ENCODE data around the gene SLC17A6. TPM values are rescaled to one million over a fixed set of nuclear protein-coding genes. Genes with fewer than 3 reads are reported as not detected.

Gene SLC17A6
- total RNA-seq (2021), result 0.11 to 0.24 TPM (median 0.14 TPM) in 3 replicates
- percentile 19 among the genes with signal in this experiment for Bru-seq, nascent RNA
- long read RNA-seq, experiment 1, partial matches to known transcripts, result 3 of 5 reads
- long read RNA-seq, experiment 1, other reads (novel, unspliced or antisense), result 2 of 5 reads
- long read RNA-seq, experiment 2, result 0 reads
- long read RNA-seq, experiment 3, partial matches to known transcripts, result 0 of 1 reads
- long read RNA-seq, experiment 3, other reads (novel, unspliced or antisense), result 1 of 1 reads

GRCh38 chr11:22337596-22338485, at the start of gene SLC17A6:
Gene SLC17A6, plus strand, starts transcription at chr11:22338381. Its CDS starts 153 bp downstream, at chr11:22338534.
- ATAC-seq, result peak; percentile 43
- POLR2A ChIA-PET, result no interaction called here
- CTCF ChIA-PET, result interaction anchor here (0.8 to 1.3 kb wide), 2 partner anchors 202 to 450 kb away, joined by 3 to 4 read pairs; no protein-coding TSS in a partner anchor
- H3K4me1 Mint-ChIP-seq, result peaks cover 73% of the 10 kb centered on the region
- H3K36me3 Mint-ChIP-seq, result no peaks in the 10 kb centered on the region
- peak within 1 kb of the TSS; percentile 74 for H3K27ac Mint-ChIP-seq
- H3K4me3 Mint-ChIP-seq, result peak within 1 kb of the TSS; percentile 78
- no peaks in the 10 kb centered on the region for H3K9me3 Mint-ChIP-seq
- DNase-seq (ENCODE audit: low spot score), result peak; percentile 55
- peaks cover 49% of the 10 kb centered on the region for H3K27me3 Mint-ChIP-seq (ENCODE audit: low read depth)
- TF ChIP-seq AFF4 (CRISPR knock-in tag; IDR thresholded peaks at IDR 0.05; ENCODE audit: borderline replicate concordance), result no peak
- TF ChIP-seq NR1H2 (CRISPR knock-in tag; IDR thresholded peaks at IDR 0.05), result no peak
- TF ChIP-seq MYBL2 (CRISPR knock-in tag; IDR thresholded peaks at IDR 0.05), result no peak
- no peak for TF ChIP-seq ZNF671 (CRISPR knock-in tag; IDR thresholded peaks at IDR 0.05)
- TF ChIP-seq CREM (CRISPR knock-in tag; IDR thresholded peaks at IDR 0.05), result no peak
- TF ChIP-seq ATF3 (CRISPR knock-in tag; conservative IDR thresholded peaks at IDR 0.05), result no peak
- peak; percentile 37; the same call in 1 of the 2 replicates for TF ChIP-seq SP1 (CRISPR knock-in tag; conservative IDR thresholded peaks at IDR 0.05)
- TF ChIP-seq USF1 (CRISPR knock-in tag; IDR thresholded peaks at IDR 0.05), result 0 out of 2 replicates have a peak, but pooled peaks have one; percentile 33
- no peak for TF ChIP-seq E2F1 (CRISPR knock-in tag; IDR thresholded peaks at IDR 0.05)
- no peak for TF ChIP-seq ZNF512 (CRISPR knock-in tag; IDR thresholded peaks at IDR 0.05; ENCODE audit: borderline replicate concordance)
- no peak for TF ChIP-seq HMGA2 (CRISPR knock-in tag; IDR thresholded peaks at IDR 0.05)
- TF ChIP-seq FOXP1 (CRISPR knock-in tag; IDR thresholded peaks at IDR 0.05; ENCODE audit: borderline replicate concordance), result no peak
- TF ChIP-seq RORB (CRISPR knock-in tag; IDR thresholded peaks at IDR 0.05), result no peak
- no peak for TF ChIP-seq NFATC4 (CRISPR knock-in tag; IDR thresholded peaks at IDR 0.05)
- no peak for TF ChIP-seq JUN (CRISPR knock-in tag; IDR thresholded peaks at IDR 0.05)
- TF ChIP-seq ZBTB21 (CRISPR knock-in tag; IDR thresholded peaks at IDR 0.05; ENCODE audit: borderline replicate concordance), result no peak
- no peak for TF ChIP-seq RELA (CRISPR knock-in tag; IDR thresholded peaks at IDR 0.05; ENCODE audit: borderline replicate concordance)
- no peak for TF ChIP-seq MAX (CRISPR knock-in tag; IDR thresholded peaks at IDR 0.05)
- TF ChIP-seq IRF2 (CRISPR knock-in tag; IDR thresholded peaks at IDR 0.05; ENCODE audit: borderline replicate concordance, low read depth), result no peak
- TF ChIP-seq FOXJ3 (CRISPR knock-in tag; IDR thresholded peaks at IDR 0.05; ENCODE audit: borderline replicate concordance), result no peak
- TF ChIP-seq TEAD1 (CRISPR knock-in tag; IDR thresholded peaks at IDR 0.05), result peak; percentile 46; the same call in 1 of the 2 replicates
- TF ChIP-seq ZNF232 (CRISPR knock-in tag; IDR thresholded peaks at IDR 0.05), result no peak
- TF ChIP-seq ZNF263 (CRISPR knock-in tag; IDR thresholded peaks at IDR 0.05; ENCODE audit: low read depth), result no peak
- TF ChIP-seq ATF6 (CRISPR knock-in tag; IDR thresholded peaks at IDR 0.05), result no peak
- peak; percentile 56; the same call in 1 of the 2 replicates for TF ChIP-seq ETV6 (CRISPR knock-in tag; IDR thresholded peaks at IDR 0.05)
- TF ChIP-seq SOX15 (CRISPR knock-in tag; IDR thresholded peaks at IDR 0.05), result no peak
- TF ChIP-seq TP53 (CRISPR knock-in tag; IDR thresholded peaks at IDR 0.05), result no peak
- no peak for TF ChIP-seq NR2C2 (CRISPR knock-in tag; IDR thresholded peaks at IDR 0.05)
